SK-N-SH (cell line): Measurements from ENCODE around the gene CHST11. TPM values are rescaled to one million over a fixed set of nuclear protein-coding genes. Genes with fewer than 3 reads are reported as not detected.

Source experiments
- CTCF ChIA-PET: fragments of 300-600, 350-600 bp; formaldehyde crosslinking; extraction: SDS; loops from one replicate; lab custom pipeline; 2021; lab: Yijun Ruan, JAX
- POLR2A ChIA-PET: fragments of 350-600 bp; sonication (Branson Sonifier 250); formaldehyde crosslinking; extraction: SDS; loops from one replicate; lab custom pipeline; 2020; ENCODE audit warnings: antibody characterized with exemption, inconsistent platforms; lab: Yijun Ruan, JAX
- DNase-seq: peaks from one replicate; pipeline ENCODE4 v3.0.0; 2012
- H2AFZ ChIP-seq: fragments of 200-600 bp; sonication (generic); 2 replicates; pipeline ENCODE4 v1.8.1; 2016; ENCODE audit warnings: antibody characterized with exemption, mild to moderate bottlenecking, low read depth
- H3F3A ChIP-seq: fragments of 200-600 bp; sonication (generic); replicated peaks from 2 replicates; pipeline ENCODE3; 2016; ENCODE audit warnings: antibody characterized with exemption, mild to moderate bottlenecking; ENCODE audit not compliant: insufficient read depth
- H3K27ac ChIP-seq, 2 experiments: fragments of 200-500 bp in 1 of 2; fragments of 200-600 bp in 1 of 2; sonication (Bioruptor generic) in 1 of 2; sonication (generic), shearing (Covaris generic) in 1 of 2; 2 replicates each; pipeline versions ENCODE4 v1.5.1 to v1.6.1; 2014 to 2016; ENCODE audit warnings: low read depth in 2 of 2, inconsistent platforms in 1 of 2, low read length in 1 of 2, mild to moderate bottlenecking in 1 of 2, mixed read lengths in 1 of 2
- H3K27me3 ChIP-seq: fragments of 200-600 bp; sonication (generic), shearing (Covaris generic); 2 replicates; pipeline ENCODE4 v1.6.1; 2016; ENCODE audit warnings: mixed run types; ENCODE audit not compliant: insufficient read depth
- H3K36me3 ChIP-seq, 2 experiments: fragments of 200-500 bp in 1 of 2; fragments of 200-600 bp in 1 of 2; sonication (Bioruptor generic) in 1 of 2; sonication (generic) in 1 of 2; replicated peaks in 1 of 2; 2 replicates each; pipeline versions ENCODE3 to v1.5.1; 2014 to 2016; ENCODE audit warnings: low read length in 1 of 2, mild to moderate bottlenecking in 1 of 2; ENCODE audit not compliant: insufficient read depth in 2 of 2, control insufficient read depth in 1 of 2
- H3K4me1 ChIP-seq, 2 experiments: fragments of 200-500 bp in 1 of 2; fragments of 200-600 bp in 1 of 2; sonication (Bioruptor generic) in 1 of 2; sonication (generic), shearing (Covaris generic) in 1 of 2; 2 replicates each; pipeline versions ENCODE4 v1.5.1 to v1.6.1; 2014 to 2016; ENCODE audit warnings: low read depth in 1 of 2, low read length in 1 of 2, mixed run types in 1 of 2; ENCODE audit not compliant: insufficient read depth in 2 of 2, control insufficient read depth in 1 of 2
- H3K4me2 ChIP-seq: fragments of 200-600 bp; sonication (generic), shearing (Covaris generic); 2 replicates; pipeline ENCODE4 v1.6.1; 2017; ENCODE audit warnings: mixed run types
- H3K4me3 ChIP-seq, 2 experiments: fragments of 200-500 bp in 1 of 2; fragments of 200-600 bp in 1 of 2; sonication (Bioruptor generic) in 1 of 2; sonication (generic), shearing (Covaris generic) in 1 of 2; 2 replicates each; pipeline versions ENCODE4 v1.5.1 to v1.8.1; 2014 to 2016; ENCODE audit warnings: low read depth in 2 of 2, inconsistent platforms in 1 of 2, low read length in 1 of 2, mild to moderate bottlenecking in 1 of 2, mixed read lengths in 1 of 2, moderate library complexity in 1 of 2
- H3K79me2 ChIP-seq: fragments of 200-600 bp; sonication (generic); 2 replicates; pipeline ENCODE4 v1.8.1; 2017; ENCODE audit warnings: mild to moderate bottlenecking; ENCODE audit not compliant: insufficient read depth
- H3K9ac ChIP-seq: fragments of 200-600 bp; sonication (generic); 2 replicates; pipeline ENCODE4 v1.6.1; 2017; ENCODE audit warnings: mixed run types
- H3K9me2 ChIP-seq: fragments of 200-600 bp; sonication (generic); 2 replicates; pipeline ENCODE4 v1.6.1; 2017; ENCODE audit warnings: mixed run types
- H3K9me3 ChIP-seq: fragments of 200-600 bp; sonication (generic); 2 replicates; pipeline ENCODE4 v1.6.1; 2017; ENCODE audit warnings: mixed run types, mild to moderate bottlenecking, moderate library complexity
- H4K20me1 ChIP-seq: fragments of 200-600 bp; sonication (generic); 2 replicates; pipeline ENCODE4 v1.6.1; 2017; ENCODE audit warnings: mild to moderate bottlenecking, mixed run types; ENCODE audit not compliant: insufficient read depth
- CHD2 ChIP-seq: fragments of 150-350 bp; IDR thresholded peaks from 2 replicates; pipeline ENCODE4 v1.6.1; 2018; ENCODE audit warnings: low read length; ENCODE audit not compliant: partially characterized antibody
- ELF1 ChIP-seq: IDR thresholded peaks from 2 replicates; pipeline ENCODE4 v1.4.0; 2012
- EZH2phosphoT487 ChIP-seq: fragments of 200-600 bp; sonication (generic); IDR thresholded peaks from 2 replicates; pipeline ENCODE4 v1.6.1; 2017; ENCODE audit warnings: low read depth, mixed run types, mild to moderate bottlenecking, antibody characterized with exemption, moderate library complexity, borderline replicate concordance
- FOSL2 ChIP-seq: IDR thresholded peaks from 2 replicates; pipeline ENCODE4 v1.4.0; 2012; ENCODE audit warnings: low read depth, mild to moderate bottlenecking, moderate library complexity, borderline replicate concordance
- GABPA ChIP-seq: IDR thresholded peaks from 2 replicates; pipeline ENCODE4 v1.4.0; 2012; ENCODE audit warnings: low read depth, mild to moderate bottlenecking
- IRF3 ChIP-seq: fragments of 150-350 bp; IDR thresholded peaks from 2 replicates; pipeline ENCODE4 v1.6.1; 2016; ENCODE audit warnings: mild to moderate bottlenecking, low read depth, low read length
- JUND ChIP-seq: IDR thresholded peaks from 2 replicates; pipeline ENCODE4 v1.4.0; 2012
- MEF2A ChIP-seq: IDR thresholded peaks from 2 replicates; pipeline ENCODE4 v1.4.0; 2012; ENCODE audit warnings: low read depth, borderline replicate concordance
- NFIC ChIP-seq: IDR thresholded peaks from 2 replicates; pipeline ENCODE4 v1.4.0; 2012; ENCODE audit warnings: borderline replicate concordance
- POLR2AphosphoS5 ChIP-seq: IDR thresholded peaks from 2 replicates; pipeline ENCODE4 v1.6.1; 2012; ENCODE audit warnings: low read depth, low read length
- RCOR1 ChIP-seq: fragments of 150-350 bp; IDR thresholded peaks from 2 replicates; pipeline ENCODE4 v1.6.1; 2017; ENCODE audit warnings: antibody characterized with exemption, low read length
- SIN3A ChIP-seq: IDR thresholded peaks from 2 replicates; pipeline ENCODE4 v1.6.1; 2012; ENCODE audit warnings: low read depth, mild to moderate bottlenecking, low read length, moderate library complexity, borderline replicate concordance
- TCF12 ChIP-seq: IDR thresholded peaks from 2 replicates; pipeline ENCODE4 v1.4.0; 2012
- TEAD4 ChIP-seq: IDR thresholded peaks from 2 replicates; pipeline ENCODE4 v1.4.0; 2012; ENCODE audit warnings: mild to moderate bottlenecking, borderline replicate concordance; ENCODE audit not compliant: insufficient read depth
- USF2 ChIP-seq: fragments of 150-350 bp; IDR thresholded peaks from 2 replicates; pipeline ENCODE4 v1.6.1; 2017; ENCODE audit warnings: antibody characterized with exemption, low read length, low read depth, borderline replicate concordance
- ZBTB33 ChIP-seq: IDR thresholded peaks from 2 replicates; pipeline ENCODE4 v1.4.0; 2012; ENCODE audit warnings: low read depth, borderline replicate concordance
- WGBS: methylation state at CpG from one replicate; pipeline ENCODE4 v1.1.6; 2017; ENCODE audit warnings: low lambda C conversion rate; 5-methylcytosine and 5-hydroxymethylcytosine counted together
- polyA plus RNA-seq, 3 experiments: library from polyadenylated mRNA; depleted of rRNA; stranded (reverse); fragments of >200 nt; gene quantifications; 2 replicates each; pipeline ENCODE4 v1.2.3, GENCODE V29; 2012

Gene CHST11
- polyA plus RNA-seq, 1 of the 3 experiments (the other 2 are of a cell fraction), result 18.6 TPM

- Histone ChIP-seq H3K27me3 (no peaks in the 10 kb centered on the region), H3K9me3 (no peaks in the 10 kb centered on the region), H3K9me2 (no peaks in the 10 kb centered on the region), H3K4me3 (peak overlapping the region; percentile 92 to 100), H3K4me2 (peak overlapping the region; percentile 93), H3K27ac (peak overlapping the region in 1 of 2 experiments; percentile 55; a peak in 1 of 4 replicates), H4K20me1 (no peaks in the 10 kb centered on the region), H3F3A (peaks cover 2% of the 10 kb centered on the region), H3K36me3 (no peaks in the 10 kb centered on the region), H3K9ac (peak overlapping the region; percentile 73; the same call in 1 of the 2 replicates), H3K79me2 (peaks cover 28% of the 10 kb centered on the region), H2AFZ (peak overlapping the region; percentile 99), H3K4me1 (peaks cover 5 to 15% of the 10 kb centered on the region in 2 experiments; a peak in 1 of 4 replicates)
- CTCF ChIA-PET, result interaction anchor here (1.5 to 4.3 kb wide), 4 partner anchors 11 to 213 kb away, joined by 5 to 26 read pairs (median 15); no protein-coding TSS in a partner anchor
- 42% methylated on average over 9 of the region's 9 CpGs for WGBS
- DNase-seq, result no peak
- POLR2A ChIA-PET, result interaction anchor here (0.7 to 1.7 kb wide), 2 partner anchors 21 to 47 kb away, joined by 3 to 4 read pairs; no protein-coding TSS in a partner anchor
- no peak for TF ChIP-seq IRF3
- TF ChIP-seq USF2, result no peak
- no peak for TF ChIP-seq FOSL2
- TF ChIP-seq CHD2, result no peak
- TF ChIP-seq ZBTB33, result no peak
- TF ChIP-seq ELF1, result no peak
- no peak for TF ChIP-seq EZH2phosphoT487
These were observed 951 bp upstream of the CHST11 start for GRCh38 chr12:104455578-104456416.

- no peaks in the 10 kb centered on the region for H4K20me1 ChIP-seq
- DNase-seq, result peak; percentile 81
- H3K27ac ChIP-seq, result peak overlapping the region; percentile 55 to 79
- POLR2A ChIA-PET, result interaction anchor here (1.3 to 1.7 kb wide), 3 partner anchors 21 to 154 kb away, joined by 3 to 6 read pairs (median 4); no protein-coding TSS in a partner anchor
- WGBS, result under 1% methylated on average over 35 of the region's 71 CpGs
- H3K4me2 ChIP-seq, result peak overlapping the region; percentile 93
- H3K36me3 ChIP-seq, result no peaks in the 10 kb centered on the region
- peak overlapping the region; percentile 99 for H2AFZ ChIP-seq
- H3F3A ChIP-seq, result peaks cover 2% of the 10 kb centered on the region
- CTCF ChIA-PET, result interaction anchor here (0.6 to 4.3 kb wide), 19 partner anchors 10 to 624 kb away, joined by 3 to 26 read pairs (median 3); no protein-coding TSS in a partner anchor
- peaks cover 5 to 15% of the 10 kb centered on the region in 2 experiments; a peak in 1 of 4 replicates for H3K4me1 ChIP-seq
- H3K4me3 ChIP-seq, result peak overlapping the region; percentile 92 to 100
- H3K9me2 ChIP-seq, result no peaks in the 10 kb centered on the region
- peaks cover 38% of the 10 kb centered on the region for H3K79me2 ChIP-seq
- H3K9ac ChIP-seq, result peak overlapping the region; percentile 73; the same call in 1 of the 2 replicates
- no peaks in the 10 kb centered on the region for H3K9me3 ChIP-seq
- H3K27me3 ChIP-seq, result no peaks in the 10 kb centered on the region
- TF ChIP-seq EZH2phosphoT487, result no peak
- no peak for TF ChIP-seq TCF12
- no peak for TF ChIP-seq GABPA
- TF ChIP-seq TEAD4, result no peak
- TF ChIP-seq NFIC, result no peak
- no peak for TF ChIP-seq ELF1
- TF ChIP-seq RCOR1, result no peak; the same call in 1 of the 2 replicates
- no peak for TF ChIP-seq MEF2A
- TF ChIP-seq JUND, result no peak
- TF ChIP-seq ZBTB33, result no peak
- no peak for TF ChIP-seq SIN3A
- TF ChIP-seq IRF3, result no peak
- TF ChIP-seq POLR2AphosphoS5, result peak; percentile 78
These were observed 400 bp downstream of the CHST11 start for GRCh38 chr12:104456950-104457745.
